BLaER1 (cell line): ENCODE measurements around the gene USP12.
A peak's percentile ranks its signal among the peaks of the same experiment; 100 is the strongest.

ENCODE experiments used
- H3K27ac ChIP-seq: shearing (Covaris generic); formaldehyde crosslinking; 2 replicates; pipeline ENCODE4 v1.8.1; 2022
- H3K27me3 ChIP-seq: shearing (Covaris generic); formaldehyde crosslinking; 2 replicates; pipeline ENCODE4 v1.8.1; 2022
- H3K36me3 ChIP-seq: shearing (Covaris generic); formaldehyde crosslinking; 2 replicates; pipeline ENCODE4 v1.8.1; 2022
- H3K4me1 ChIP-seq: shearing (Covaris generic); formaldehyde crosslinking; 2 replicates; pipeline ENCODE4 v1.8.1; 2022
- H3K4me2 ChIP-seq: shearing (Covaris generic); formaldehyde crosslinking; 2 replicates; pipeline ENCODE4 v1.8.1; 2022
- H3K4me3 ChIP-seq: shearing (Covaris generic); formaldehyde crosslinking; 2 replicates; pipeline ENCODE4 v1.8.1; 2022
- H3K9ac ChIP-seq: shearing (Covaris generic); formaldehyde crosslinking; 2 replicates; pipeline ENCODE4 v1.8.1; 2022
- H3K9me3 ChIP-seq: shearing (Covaris generic); formaldehyde crosslinking; 2 replicates; pipeline ENCODE4 v1.8.1; 2022
- H4K20me1 ChIP-seq: shearing (Covaris generic); formaldehyde crosslinking; 2 replicates; pipeline ENCODE4 v1.8.1; 2022
- Cebpa-rat ChIP-seq: shearing (Covaris generic); IDR thresholded peaks from 2 replicates; pipeline ENCODE4 v1.8.1; 2022

The USP12 gene

DNA sequence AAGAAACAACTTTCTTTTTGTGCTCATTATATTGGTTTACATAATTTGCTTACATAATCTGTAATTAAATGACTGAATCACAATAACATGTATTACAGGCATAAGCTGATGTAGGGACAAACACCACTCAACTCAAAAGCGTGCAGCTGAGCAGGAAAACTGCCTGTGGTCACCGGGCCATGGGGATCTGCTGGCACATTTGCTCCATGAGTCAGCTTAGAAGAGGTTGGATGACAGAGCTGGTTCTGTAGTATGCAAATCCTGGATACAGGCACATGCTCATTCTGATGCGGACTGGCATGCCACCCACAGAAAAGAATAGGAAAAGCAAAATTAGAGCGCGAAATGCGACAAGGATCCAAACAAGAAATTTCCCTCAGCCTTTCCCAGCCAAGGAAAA lies 128.6 kb downstream of the USP12 start:
- Histone ChIP-seq H3K4me3 (no peak overlapping the region), H3K4me1 (peaks cover 60% of the 10 kb centered on the region), H3K27ac (no peak overlapping the region)

DNA sequence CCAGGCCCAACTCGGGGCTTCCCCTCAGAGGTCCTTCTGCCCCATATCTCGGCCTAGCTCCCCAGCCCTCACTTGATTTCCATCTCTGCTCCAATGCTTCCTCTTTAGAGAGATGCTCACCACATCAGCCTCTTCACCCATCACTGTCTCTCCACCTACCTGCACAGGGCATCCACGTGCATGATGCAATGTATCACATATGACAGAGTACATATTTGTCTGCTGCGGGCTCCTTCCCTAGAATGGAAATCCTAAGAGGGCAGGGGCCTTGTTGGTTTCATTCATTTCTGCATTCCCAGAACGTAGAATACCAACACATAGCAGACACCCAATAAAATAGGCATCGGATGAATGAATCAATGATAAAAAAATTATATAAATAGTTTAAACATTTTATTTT lies 130.3 kb downstream of the USP12 start:
- no peak for TF ChIP-seq Cebpa-rat
- no peaks in the 10 kb centered on the region for H3K36me3 ChIP-seq
- no peaks in the 10 kb centered on the region for H3K9me3 ChIP-seq
- H4K20me1 ChIP-seq: peaks cover 5% of the 10 kb centered on the region; the same call in 1 of the 2 replicates
- H3K4me1 ChIP-seq: peaks cover 61% of the 10 kb centered on the region
- no peaks in the 10 kb centered on the region for H3K27me3 ChIP-seq
- no peak overlapping the region for H3K27ac ChIP-seq
- no peak overlapping the region for H3K4me3 ChIP-seq
- no peak overlapping the region for H3K9ac ChIP-seq
- peak overlapping the region; percentile 83; the same call in 1 of the 2 replicates for H3K4me2 ChIP-seq

More for the DNA sequence above, 128.6 kb downstream of the USP12 start:
- Histone ChIP-seq H3K36me3 (no peaks in the 10 kb centered on the region), H3K9ac (no peak overlapping the region), H3K9me3 (no peaks in the 10 kb centered on the region), H3K27me3 (no peaks in the 10 kb centered on the region), H3K4me2 (peak overlapping the region; percentile 40), H4K20me1 (peaks cover 5% of the 10 kb centered on the region; the same call in 1 of the 2 replicates)
- no peak for TF ChIP-seq Cebpa-rat

DNA sequence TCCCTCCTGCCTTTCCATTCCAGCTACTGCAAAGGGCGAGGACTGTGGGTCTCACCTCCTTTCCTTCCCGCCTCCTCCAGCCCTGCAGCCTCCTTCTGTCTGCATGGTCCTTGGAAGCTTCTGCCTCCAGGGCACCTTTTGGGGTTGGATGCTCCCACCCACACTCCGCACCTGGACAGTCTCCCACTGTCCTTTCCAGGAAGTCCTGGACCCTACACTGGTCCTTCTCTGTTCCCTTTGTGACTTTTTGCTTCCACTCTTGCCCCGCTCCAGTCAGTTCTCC lies 130.8 kb downstream of the USP12 start:
- Histone ChIP-seq H3K27me3 (no peaks in the 10 kb centered on the region), H3K4me1 (peaks cover 60% of the 10 kb centered on the region), H3K9me3 (no peaks in the 10 kb centered on the region), H3K36me3 (no peaks in the 10 kb centered on the region), H3K4me3 (no peak overlapping the region), H3K27ac (no peak overlapping the region), H4K20me1 (peaks cover 5% of the 10 kb centered on the region; the same call in 1 of the 2 replicates), H3K4me2 (peak overlapping the region; percentile 83), H3K9ac (no peak overlapping the region)
- no peak for TF ChIP-seq Cebpa-rat

DNA sequence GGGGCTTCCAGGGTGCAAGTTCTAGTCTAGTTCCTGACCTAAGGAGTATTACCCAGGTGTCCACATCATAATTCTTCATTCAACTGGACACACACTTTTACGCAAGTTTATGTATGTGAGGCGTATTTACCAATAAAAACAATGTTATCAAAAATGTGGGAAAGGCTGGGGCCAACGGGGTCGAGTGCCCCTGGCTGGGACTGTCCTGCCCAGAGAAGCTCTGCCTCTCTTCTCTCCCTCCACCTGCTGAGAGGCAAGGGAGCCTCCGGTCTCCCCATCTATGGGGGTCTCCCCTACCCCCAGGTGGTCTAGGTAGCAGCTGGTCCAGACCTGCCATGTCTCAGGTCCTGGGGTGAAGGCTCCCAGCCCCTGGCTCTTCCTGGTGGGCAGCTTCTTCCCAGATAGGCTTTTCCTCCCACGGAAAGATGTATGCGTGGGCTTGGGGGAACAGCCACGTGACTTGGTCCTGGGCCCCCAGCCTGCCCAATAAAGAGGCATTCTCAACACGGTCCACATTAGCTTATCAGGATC lies 132.4 kb downstream of the USP12 start:
- Histone ChIP-seq H3K9ac (no peak overlapping the region), H3K9me3 (no peaks in the 10 kb centered on the region), H4K20me1 (peaks cover 5% of the 10 kb centered on the region; the same call in 1 of the 2 replicates), H3K36me3 (no peaks in the 10 kb centered on the region), H3K27me3 (no peaks in the 10 kb centered on the region), H3K4me3 (no peak overlapping the region), H3K27ac (no peak overlapping the region), H3K4me1 (peaks cover 46% of the 10 kb centered on the region), H3K4me2 (peak overlapping the region; percentile 83)
- no peak for TF ChIP-seq Cebpa-rat

DNA sequence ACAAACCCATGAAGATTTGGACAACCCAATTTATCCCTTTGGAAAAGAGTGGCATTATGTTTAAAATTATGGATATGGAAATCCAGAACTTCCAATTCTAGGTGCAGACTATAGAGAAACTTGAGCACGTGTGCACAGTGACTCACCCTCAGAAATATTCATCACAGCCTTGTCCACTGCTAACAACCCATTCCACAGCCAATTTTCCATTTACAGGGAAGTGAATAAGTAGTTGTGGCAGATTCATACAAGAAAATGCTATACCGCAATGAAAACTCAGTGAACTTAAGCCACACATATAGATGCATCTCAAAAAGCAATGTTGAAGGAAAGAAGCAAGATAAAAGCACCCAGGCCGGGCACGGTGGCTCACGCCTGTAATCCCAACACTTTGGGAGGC lies 133.3 kb downstream of the USP12 start:
- no peak overlapping the region for H3K27ac ChIP-seq
- peaks cover 37% of the 10 kb centered on the region for H3K4me1 ChIP-seq
- peaks cover 5% of the 10 kb centered on the region; the same call in 1 of the 2 replicates for H4K20me1 ChIP-seq

DNA sequence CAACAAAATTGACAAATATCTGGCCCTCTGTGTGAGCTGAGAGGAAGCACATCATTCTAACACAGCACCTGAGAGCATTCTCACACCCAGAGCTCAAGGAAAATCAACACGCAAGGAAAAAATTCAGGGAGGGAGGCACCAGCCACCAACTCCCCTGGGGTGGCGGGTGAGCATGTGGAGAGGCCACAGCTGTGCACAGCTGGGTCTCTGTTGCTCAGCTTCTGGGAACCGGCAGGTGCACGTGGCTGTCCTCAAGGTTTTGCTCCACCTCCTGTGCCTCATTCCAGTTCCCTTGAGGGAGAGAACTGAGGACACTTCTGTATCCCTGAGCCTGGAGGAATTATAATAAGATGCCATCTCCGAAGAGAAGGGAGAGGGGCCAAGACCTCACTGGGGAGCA lies 134.0 kb downstream of the USP12 start:
- no peak for TF ChIP-seq Cebpa-rat
- Histone ChIP-seq H3K36me3 (no peaks in the 10 kb centered on the region), H3K9ac (no peak overlapping the region), H3K9me3 (no peaks in the 10 kb centered on the region), H3K4me2 (peak overlapping the region; percentile 9; the same call in 1 of the 2 replicates), H3K4me3 (no peak overlapping the region), H3K4me1 (peaks cover 29% of the 10 kb centered on the region), H3K27ac (no peak overlapping the region), H3K27me3 (no peaks in the 10 kb centered on the region), H4K20me1 (peaks cover 5% of the 10 kb centered on the region; the same call in 1 of the 2 replicates)

More for the DNA sequence above, 133.3 kb downstream of the USP12 start:
- Histone ChIP-seq H3K9ac (no peak overlapping the region), H3K4me2 (no peak overlapping the region), H3K9me3 (no peaks in the 10 kb centered on the region), H3K36me3 (no peaks in the 10 kb centered on the region), H3K4me3 (no peak overlapping the region), H3K27me3 (no peaks in the 10 kb centered on the region)
- no peak for TF ChIP-seq Cebpa-rat

DNA sequence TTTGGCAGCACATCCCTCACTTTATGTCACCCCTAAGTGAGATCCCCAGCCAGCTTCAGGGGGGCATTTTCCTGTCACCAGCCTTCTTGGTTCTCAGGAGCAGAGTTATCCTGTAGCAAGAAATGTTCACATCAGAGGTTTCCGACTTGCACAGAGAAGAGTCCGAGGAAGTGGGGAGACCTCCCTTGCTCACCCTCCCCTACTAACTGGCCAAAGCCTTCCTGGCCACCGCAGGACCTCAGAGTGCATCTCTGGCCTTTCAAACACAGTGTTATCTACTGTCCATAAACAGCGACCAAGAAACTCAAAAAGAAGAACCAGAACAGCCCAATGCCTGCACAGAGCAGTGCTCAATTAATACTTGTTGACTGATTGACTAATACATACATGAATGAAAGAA lies 134.4 kb downstream of the USP12 start:
- no peaks in the 10 kb centered on the region for H3K36me3 ChIP-seq
- H3K4me2 ChIP-seq: no peak overlapping the region; the same call in 1 of the 2 replicates
- no peak overlapping the region for H3K27ac ChIP-seq
- no peak overlapping the region for H3K4me3 ChIP-seq
- no peak for TF ChIP-seq Cebpa-rat
- H3K27me3 ChIP-seq: no peaks in the 10 kb centered on the region
- peaks cover 29% of the 10 kb centered on the region for H3K4me1 ChIP-seq
- H4K20me1 ChIP-seq: peaks cover 5% of the 10 kb centered on the region; the same call in 1 of the 2 replicates
- no peaks in the 10 kb centered on the region for H3K9me3 ChIP-seq
- H3K9ac ChIP-seq: no peak overlapping the region

DNA sequence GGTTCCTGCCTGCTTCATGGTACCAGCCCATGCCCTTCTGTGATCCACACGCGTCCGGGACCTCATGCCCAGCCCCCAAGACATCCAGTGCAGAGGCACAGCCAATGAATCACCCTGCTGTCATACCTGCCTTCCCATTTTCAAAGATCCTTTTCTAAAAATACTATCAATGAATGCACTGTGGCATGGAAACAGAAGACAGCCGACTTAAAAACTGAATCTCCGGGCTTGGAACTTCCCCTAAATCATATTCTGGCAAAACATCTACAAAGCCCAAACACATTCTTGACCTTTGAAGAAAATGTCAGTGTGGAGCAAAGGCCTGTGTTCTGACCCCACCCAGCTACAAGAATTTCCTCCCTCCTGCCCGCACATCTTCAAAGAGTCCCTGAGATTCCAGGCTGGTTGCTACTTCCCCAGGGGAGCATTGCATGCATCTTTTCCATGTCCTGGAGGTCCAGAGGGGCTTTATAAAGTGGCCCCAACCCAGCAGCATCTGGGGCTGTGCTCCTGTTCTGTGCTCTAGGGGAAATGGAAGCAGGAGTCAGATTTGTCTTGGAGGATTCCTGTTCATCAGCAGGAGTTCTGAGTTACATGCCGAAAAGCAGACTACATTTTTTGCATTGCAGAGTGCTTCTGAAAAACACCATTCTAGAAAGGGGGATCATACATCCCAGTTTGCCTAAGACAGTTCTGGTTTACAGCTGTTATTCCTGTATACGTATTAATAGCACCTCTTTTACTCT lies 135.2 kb downstream of the USP12 start:
- no peaks in the 10 kb centered on the region for H3K36me3 ChIP-seq
- H4K20me1 ChIP-seq: peaks cover 5% of the 10 kb centered on the region; the same call in 1 of the 2 replicates
- H3K4me1 ChIP-seq: peaks cover 29% of the 10 kb centered on the region
- no peak overlapping the region for H3K27ac ChIP-seq
- no peak overlapping the region for H3K4me3 ChIP-seq
- no peak for TF ChIP-seq Cebpa-rat
- H3K27me3 ChIP-seq: no peaks in the 10 kb centered on the region
- no peaks in the 10 kb centered on the region for H3K9me3 ChIP-seq
- no peak overlapping the region for H3K9ac ChIP-seq
- H3K4me2 ChIP-seq: no peak overlapping the region

DNA sequence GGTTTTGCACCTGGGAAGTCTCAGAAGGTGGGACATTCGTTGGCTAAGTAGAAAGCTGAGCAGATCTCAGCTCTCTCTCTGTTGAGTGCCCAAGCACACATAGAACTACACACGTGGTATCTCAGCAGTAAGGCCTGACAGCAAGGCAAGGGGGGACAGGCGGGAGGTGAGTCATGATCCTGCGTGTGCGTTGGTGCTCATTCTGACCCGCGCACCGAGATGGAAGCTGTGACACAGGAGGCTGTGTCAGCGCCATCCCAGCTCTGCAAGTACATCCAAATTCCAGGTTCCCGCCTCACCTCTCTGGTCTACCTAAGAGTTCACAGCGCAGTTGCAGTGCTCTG lies 135.7 kb downstream of the USP12 start:
- no peak overlapping the region for H3K4me3 ChIP-seq
- no peaks in the 10 kb centered on the region for H3K9me3 ChIP-seq
- H3K27ac ChIP-seq: no peak overlapping the region
- no peak overlapping the region for H3K9ac ChIP-seq
- no peak for TF ChIP-seq Cebpa-rat
- no peak overlapping the region for H3K4me2 ChIP-seq
- H3K36me3 ChIP-seq: no peaks in the 10 kb centered on the region
- peaks cover 4% of the 10 kb centered on the region; the same call in 1 of the 2 replicates for H4K20me1 ChIP-seq
- no peaks in the 10 kb centered on the region for H3K27me3 ChIP-seq
- H3K4me1 ChIP-seq: peaks cover 24% of the 10 kb centered on the region

DNA sequence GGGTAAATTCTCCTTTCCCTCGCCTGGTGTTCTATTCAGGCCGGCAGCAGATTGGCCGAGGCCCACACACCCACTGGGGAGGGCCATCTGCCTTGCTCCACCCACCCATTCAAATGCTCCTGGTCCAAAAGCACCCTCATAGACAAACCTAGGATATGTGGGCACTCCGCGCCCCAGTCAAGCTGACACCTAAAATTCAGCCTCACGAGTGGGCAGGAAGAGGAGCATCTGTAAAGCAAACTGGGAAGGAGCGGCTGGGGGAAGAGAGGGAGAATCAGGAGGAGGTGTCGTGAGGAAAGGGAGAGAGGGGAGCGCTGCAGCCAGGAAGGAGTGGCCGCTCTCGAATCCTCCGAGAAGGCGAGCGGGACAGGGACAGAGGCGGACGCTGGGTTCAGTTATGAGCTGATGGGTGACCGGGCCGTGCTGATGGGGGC lies 136.9 kb downstream of the USP12 start:
- Histone ChIP-seq H3K4me1 (peaks cover 12% of the 10 kb centered on the region), H3K9me3 (no peaks in the 10 kb centered on the region), H3K27me3 (no peaks in the 10 kb centered on the region), H3K4me3 (no peak overlapping the region), H3K27ac (no peak overlapping the region), H3K4me2 (peak overlapping the region; percentile 3; the same call in 1 of the 2 replicates), H3K9ac (no peak overlapping the region), H4K20me1 (no peaks in the 10 kb centered on the region), H3K36me3 (no peaks in the 10 kb centered on the region)
- no peak for TF ChIP-seq Cebpa-rat
